ENCODE results near the gene CNOT1.

CNOT1 gene

GRCh38 chr16:58503863-58504688 lies 125.5 kb downstream of the CNOT1 start:
- no peaks in the 10 kb centered on the region for H3F3A ChIP-seq (ENCODE audit: insufficient read depth, low read length)

GRCh38 chr16:58503166-58503862 lies 126.3 kb downstream of the CNOT1 start:
- no peaks in the 10 kb centered on the region for H4K20me1 ChIP-seq (ENCODE audit: insufficient read depth, low read length)
- no peaks in the 10 kb centered on the region for H3K9me3 ChIP-seq (replicated peaks; ENCODE audit: insufficient read depth, low read length)
- DNase-seq = no peak
- no peak for TF ChIP-seq EZH2phosphoT487 (IDR thresholded peaks at IDR 0.05; ENCODE audit: low read length)
- no peak for TF ChIP-seq EZH2 (optimal IDR thresholded peaks at IDR 0.05; ENCODE audit: low read depth, low read length)
- no peaks in the 10 kb centered on the region for H3K27me3 ChIP-seq (replicated peaks; ENCODE audit: insufficient read depth, low read length)
- no peaks in the 10 kb centered on the region for H3F3A ChIP-seq (ENCODE audit: insufficient read depth, low read length)
- H3K9me2 ChIP-seq (replicated peaks; ENCODE audit: insufficient read depth, low read length) = no peaks in the 10 kb centered on the region
- no peak overlapping the region for H3K27ac ChIP-seq (ENCODE audit: low read length)
- H3K4me3 ChIP-seq (ENCODE audit: low read length) = no peak overlapping the region
- no peak overlapping the region for H3K4me2 ChIP-seq (ENCODE audit: low read depth, low read length)
- H3K36me3 ChIP-seq (replicated peaks; ENCODE audit: insufficient read depth, low read length) = no peaks in the 10 kb centered on the region
- peaks cover 4% of the 10 kb centered on the region; the same call in 1 of the 2 replicates for H3K4me1 ChIP-seq (ENCODE audit: low read length)
- H2AFZ ChIP-seq (ENCODE audit: low read length) = no peak overlapping the region
- H3K9ac ChIP-seq (ENCODE audit: low read length) = no peak overlapping the region
- H3K79me2 ChIP-seq (ENCODE audit: low read length) = no peaks in the 10 kb centered on the region

More at GRCh38 chr16:58503863-58504688, 125.5 kb downstream of the CNOT1 start:
- H3K4me3 ChIP-seq (ENCODE audit: low read length) = no peak overlapping the region
- H3K27ac ChIP-seq (ENCODE audit: low read length) = no peak overlapping the region
- H3K4me2 ChIP-seq (ENCODE audit: low read depth, low read length) = no peak overlapping the region
- H3K4me1 ChIP-seq (ENCODE audit: low read length) = peaks cover 4% of the 10 kb centered on the region; the same call in 1 of the 2 replicates
- H3K27me3 ChIP-seq (replicated peaks; ENCODE audit: insufficient read depth, low read length) = no peaks in the 10 kb centered on the region
- no peak for TF ChIP-seq EZH2phosphoT487 (IDR thresholded peaks at IDR 0.05; ENCODE audit: low read length)
- no peak for TF ChIP-seq CTCF (IDR thresholded peaks at IDR 0.05; ENCODE audit: low read length)
- TF ChIP-seq EZH2 (optimal IDR thresholded peaks at IDR 0.05; ENCODE audit: low read depth, low read length) = no peak
- H3K79me2 ChIP-seq (ENCODE audit: low read length) = no peaks in the 10 kb centered on the region
- no peaks in the 10 kb centered on the region for H3K9me2 ChIP-seq (replicated peaks; ENCODE audit: insufficient read depth, low read length)
- no peaks in the 10 kb centered on the region for H4K20me1 ChIP-seq (ENCODE audit: insufficient read depth, low read length)
- DNase-seq = no peak
- no peaks in the 10 kb centered on the region for H3K9me3 ChIP-seq (replicated peaks; ENCODE audit: insufficient read depth, low read length)
- H3K9ac ChIP-seq (ENCODE audit: low read length) = no peak overlapping the region
- no peak overlapping the region for H2AFZ ChIP-seq (ENCODE audit: low read length)
- H3K36me3 ChIP-seq (replicated peaks; ENCODE audit: insufficient read depth, low read length) = no peaks in the 10 kb centered on the region

- Histone ChIP-seq H3K27me3 (replicated peaks; ENCODE audit: insufficient read depth, low read length) (no peaks in the 10 kb centered on the region), H3K36me3 (replicated peaks; ENCODE audit: insufficient read depth, low read length) (no peaks in the 10 kb centered on the region), H3K79me2 (ENCODE audit: low read length) (no peaks in the 10 kb centered on the region), H3K4me2 (ENCODE audit: low read depth, low read length) (no peak overlapping the region), H3K9me3 (replicated peaks; ENCODE audit: insufficient read depth, low read length) (no peaks in the 10 kb centered on the region), H3K9me2 (replicated peaks; ENCODE audit: insufficient read depth, low read length) (no peaks in the 10 kb centered on the region), H3K27ac (ENCODE audit: low read length) (no peak overlapping the region), H4K20me1 (ENCODE audit: insufficient read depth, low read length) (no peaks in the 10 kb centered on the region), H3K4me1 (ENCODE audit: low read length) (peaks cover 9% of the 10 kb centered on the region), H2AFZ (ENCODE audit: low read length) (no peak overlapping the region), H3K9ac (ENCODE audit: low read length) (no peak overlapping the region), H3F3A (ENCODE audit: insufficient read depth, low read length) (0 out of 2 replicates have a peak, but pooled peaks cover 1% of the 10 kb centered on the region), H3K4me3 (ENCODE audit: low read length) (no peak overlapping the region)
- TF ChIP-seq CTCF (IDR thresholded peaks at IDR 0.05; ENCODE audit: low read length) (no peak), EZH2phosphoT487 (IDR thresholded peaks at IDR 0.05; ENCODE audit: low read length) (no peak), EZH2 (optimal IDR thresholded peaks at IDR 0.05; ENCODE audit: low read depth, low read length) (no peak)
- no peak for DNase-seq
Observed at GRCh38 chr16:58502217-58502921, 127.3 kb downstream of the CNOT1 start.

All from MM.1S (cell line).